Endothelial cell of umbilical vein (primary cell): ENCODE measurements around the gene METTL16. TPM values are rescaled to one million over a fixed set of nuclear protein-coding genes. Genes with fewer than 3 reads are reported as not detected.

Experiments
- BruUV-seq: library from RNA; stranded (reverse); fragments of 400-500 nt; replicated peaks from 2 replicates; lab custom pipeline; 2021; lab: Mats Ljungman, UMichigan
- CTCF ChIA-PET: fragments of 300-600, 350-600 bp; sonication (Branson Sonifier 250); formaldehyde crosslinking; loops from one replicate; lab custom pipeline; 2021; ENCODE audit warnings: antibody characterized with exemption, inconsistent platforms; lab: Charles Lee
- POLR2A ChIA-PET: fragments of 300-600, 350-600 bp; sonication (Branson Sonifier 250); formaldehyde crosslinking; loops from one replicate; lab custom pipeline; 2021; ENCODE audit warnings: antibody characterized with exemption, inconsistent platforms; lab: Charles Lee
- DNase-seq: peaks from one replicate; pipeline ENCODE4 v3.0.0-alpha.2; 2011; ENCODE audit warnings: low read depth, low spot score
- FAIRE-seq: peaks from 2 replicates; lab custom pipeline; 2011; peaks lifted over from hg19 to GRCh38; lab: Jason Lieb, UNC
- H2AFZ ChIP-seq: 2 replicates; pipeline ENCODE4 v1.6.0; 2012; ENCODE audit warnings: low read depth, low read length, control low read depth, inconsistent platforms
- H3K27ac ChIP-seq: 2 replicates; pipeline ENCODE4 v1.5.1; 2011; ENCODE audit warnings: low read depth, mild to moderate bottlenecking, control low read depth, low read length, moderate library complexity; ENCODE audit not compliant: insufficient read depth
- H3K27me3 ChIP-seq, 2 experiments: 2 replicates each; pipeline versions ENCODE4 v1.6.0 to v1.6.1; 2011; ENCODE audit warnings: low read length in 2 of 2, mixed read lengths in 1 of 2; ENCODE audit not compliant: control insufficient read depth in 2 of 2, insufficient read depth in 2 of 2
- H3K36me3 ChIP-seq, 2 experiments: 2 replicates in 1 of 2; 3 replicates in 1 of 2; pipeline ENCODE4 v1.5.1; 2011; ENCODE audit warnings: low read length in 2 of 2, mild to moderate bottlenecking in 1 of 2, moderate library complexity in 1 of 2; ENCODE audit not compliant: control insufficient read depth in 2 of 2, insufficient read depth in 2 of 2; ENCODE audit errors: extremely low read depth in 1 of 2
- H3K4me1 ChIP-seq: 3 replicates; pipeline ENCODE4 v1.5.1; 2011; ENCODE audit warnings: mild to moderate bottlenecking, low read length; ENCODE audit not compliant: control insufficient read depth, insufficient read depth; ENCODE audit errors: extremely low read depth
- H3K4me2 ChIP-seq: 2 replicates; pipeline ENCODE4 v1.6.1; 2011; ENCODE audit warnings: low read length, control low read depth, mixed read lengths; ENCODE audit not compliant: insufficient read depth
- H3K4me3 ChIP-seq, 3 experiments: fragments of 200-600 bp in 1 of 3; sonication (generic), shearing (Covaris generic) in 1 of 3; replicated peaks in 1 of 3; 2 replicates each; pipeline ENCODE4 v1.5.1; 2011 to 2016; ENCODE audit warnings: control low read depth in 3 of 3, low read length in 3 of 3, mild to moderate bottlenecking in 2 of 3, inconsistent platforms in 1 of 3, low read depth in 1 of 3, moderate library complexity in 1 of 3; ENCODE audit not compliant: insufficient read depth in 1 of 3
- H3K79me2 ChIP-seq: 2 replicates; pipeline ENCODE4 v1.6.0; 2012; ENCODE audit warnings: low read length, inconsistent platforms; ENCODE audit not compliant: control insufficient read depth, insufficient read depth
- H3K9ac ChIP-seq: replicated peaks from 2 replicates; pipeline ENCODE3; 2011; ENCODE audit warnings: low read length, control low read depth; ENCODE audit not compliant: insufficient read depth; ENCODE audit errors: extremely low read depth
- H3K9me1 ChIP-seq: replicated peaks from 3 replicates; pipeline ENCODE4 v1.6.0; 2011; ENCODE audit warnings: mild to moderate bottlenecking, low read length; ENCODE audit not compliant: control insufficient read depth, insufficient read depth; ENCODE audit errors: extremely low read depth
- H3K9me3 ChIP-seq: replicated peaks from 2 replicates; pipeline ENCODE4 v1.5.1; 2012; ENCODE audit warnings: low read length, inconsistent platforms; ENCODE audit not compliant: control insufficient read depth, insufficient read depth
- H4K20me1 ChIP-seq: replicated peaks from 2 replicates; pipeline ENCODE3; 2011; ENCODE audit warnings: mild to moderate bottlenecking, low read length; ENCODE audit not compliant: control insufficient read depth, insufficient read depth; ENCODE audit errors: extremely low read depth
- EZH2 ChIP-seq: IDR thresholded peaks from 2 replicates; pipeline ENCODE4 v1.6.1; 2012; ENCODE audit warnings: borderline replicate concordance, low read depth, mild to moderate bottlenecking, moderate library complexity, low read length, inconsistent platforms; ENCODE audit not compliant: severe bottlenecking
- FOS ChIP-seq: IDR thresholded peaks from 2 replicates; pipeline ENCODE4 v1.6.1; 2011; ENCODE audit warnings: mild to moderate bottlenecking, low read length, moderate library complexity, borderline replicate concordance; ENCODE audit not compliant: insufficient read depth
- GATA2 ChIP-seq: IDR thresholded peaks from 2 replicates; pipeline ENCODE4 v1.7.0; 2011; ENCODE audit warnings: low read depth, mild to moderate bottlenecking, moderate library complexity, mixed read lengths, low read length; ENCODE audit not compliant: insufficient read length, insufficient read depth
- JUN ChIP-seq: IDR thresholded peaks from 2 replicates; pipeline ENCODE4 v1.6.1; 2011; ENCODE audit warnings: borderline replicate concordance, low read depth; ENCODE audit not compliant: insufficient read length, insufficient read depth
- POLR2AphosphoS5 ChIP-seq: IDR thresholded peaks from 2 replicates; pipeline ENCODE4 v1.6.1; 2012; ENCODE audit warnings: low read depth, mild to moderate bottlenecking, control low read depth, low read length, moderate library complexity; ENCODE audit not compliant: insufficient read depth
- dilution Hi-C: fragments of 300-500 bp; cut with MboI; formaldehyde crosslinking; loops from one replicate; pipeline ENCODE4 v1.15.0; 2019; ENCODE audit warnings: low sequenced_read_pairs; ENCODE audit not compliant: extremely low pct_ligation_motif_present
- intact Hi-C: fragments of 100-400 bp; cut with micrococcal nuclease; formaldehyde crosslinking; loops from one replicate; pipeline ENCODE4 v1.10.0; 2022
- polyA plus RNA-seq, 4 experiments: library from polyadenylated mRNA; depleted of rRNA in 3 of 4; stranded (reverse) in 3 of 4; unstranded in 1 of 4; fragments of >200 nt; gene quantifications; 2 replicates each; pipeline versions ENCODE4 v1.2.1 to v1.2.3, GENCODE V29; 2011 to 2012; ENCODE audit warnings: missing spikeins in 1 of 4
- total RNA-seq: library from RNA; stranded (reverse); gene quantifications from 2 replicates; pipeline ENCODE4 v1.2.3, GENCODE V29; 2021
- TF ChIP-seq, protein P1 (sequence below), 2 donors: IDR thresholded peaks; 1 replicate in 1 of 2; 2 replicates in 1 of 2; pipeline ENCODE4 v1.5.1; 2011; ENCODE audit warnings: low read length in 2 of 2, mild to moderate bottlenecking in 2 of 2, moderate library complexity in 2 of 2, control low read depth in 1 of 2, inconsistent platforms in 1 of 2, low read depth in 1 of 2; ENCODE audit not compliant: insufficient read depth in 1 of 2; ENCODE audit errors: extremely low read depth in 1 of 2
- TF ChIP-seq, protein P2 (sequence below): IDR thresholded peaks from 2 replicates; pipeline ENCODE4 v1.6.1; 2011; ENCODE audit not compliant: insufficient read depth, insufficient read length

METTL16 gene
- total and polyA plus RNA-seq, 2 donors (not counting 3 experiments of a cell fraction or from before 2014, with no cell fraction given), result 11.0 to 24.7 TPM

DNA sequence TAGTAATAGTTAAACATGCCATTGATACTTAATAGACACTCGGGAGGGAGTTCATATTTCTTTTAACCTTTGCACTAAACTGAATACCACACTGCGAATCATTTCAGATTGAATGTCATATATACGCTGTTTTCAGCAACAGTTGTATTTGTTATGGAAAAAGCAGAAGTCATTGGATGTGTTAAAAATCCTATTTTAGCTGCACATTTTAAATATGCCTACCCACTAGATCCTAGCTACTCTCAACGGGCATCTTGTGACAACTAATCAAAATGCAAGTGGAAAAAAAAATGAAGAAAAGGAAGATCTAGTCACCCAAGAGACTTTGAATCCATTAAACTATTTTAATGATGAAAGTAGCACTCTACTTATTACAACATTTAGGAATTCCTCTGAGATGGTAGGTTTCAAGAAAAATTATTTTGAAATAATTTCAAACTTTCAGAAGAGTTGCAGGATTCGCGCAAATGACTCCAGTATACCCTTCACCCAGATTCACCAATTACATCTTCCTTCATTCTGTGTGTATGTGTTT, 59.4 kb downstream of the METTL16 start:
- POLR2A ChIA-PET, result no interaction called here
- no TSS peak for BruUV-seq

More for the DNA sequence above, 59.4 kb downstream of the METTL16 start:
- no peaks in the 10 kb centered on the region for H3K79me2 ChIP-seq
- intact Hi-C loops, result no loop called here
- dilution Hi-C loops, result no loop called here
- TF ChIP-seq JUN (no peak), POLR2AphosphoS5 (no peak), EZH2 (no peak), GATA2 (no peak), FOS (no peak)
- TF ChIP-seq, protein P1, sequence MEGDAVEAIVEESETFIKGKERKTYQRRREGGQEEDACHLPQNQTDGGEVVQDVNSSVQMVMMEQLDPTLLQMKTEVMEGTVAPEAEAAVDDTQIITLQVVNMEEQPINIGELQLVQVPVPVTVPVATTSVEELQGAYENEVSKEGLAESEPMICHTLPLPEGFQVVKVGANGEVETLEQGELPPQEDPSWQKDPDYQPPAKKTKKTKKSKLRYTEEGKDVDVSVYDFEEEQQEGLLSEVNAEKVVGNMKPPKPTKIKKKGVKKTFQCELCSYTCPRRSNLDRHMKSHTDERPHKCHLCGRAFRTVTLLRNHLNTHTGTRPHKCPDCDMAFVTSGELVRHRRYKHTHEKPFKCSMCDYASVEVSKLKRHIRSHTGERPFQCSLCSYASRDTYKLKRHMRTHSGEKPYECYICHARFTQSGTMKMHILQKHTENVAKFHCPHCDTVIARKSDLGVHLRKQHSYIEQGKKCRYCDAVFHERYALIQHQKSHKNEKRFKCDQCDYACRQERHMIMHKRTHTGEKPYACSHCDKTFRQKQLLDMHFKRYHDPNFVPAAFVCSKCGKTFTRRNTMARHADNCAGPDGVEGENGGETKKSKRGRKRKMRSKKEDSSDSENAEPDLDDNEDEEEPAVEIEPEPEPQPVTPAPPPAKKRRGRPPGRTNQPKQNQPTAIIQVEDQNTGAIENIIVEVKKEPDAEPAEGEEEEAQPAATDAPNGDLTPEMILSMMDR (IDR thresholded peaks at IDR 0.05; ENCODE audit: extremely low read depth in 1 of 2, insufficient read depth in 1 of 2, low read depth in 1 of 2, low read length in 2 of 2), result no peak
- TF ChIP-seq, protein P2, sequence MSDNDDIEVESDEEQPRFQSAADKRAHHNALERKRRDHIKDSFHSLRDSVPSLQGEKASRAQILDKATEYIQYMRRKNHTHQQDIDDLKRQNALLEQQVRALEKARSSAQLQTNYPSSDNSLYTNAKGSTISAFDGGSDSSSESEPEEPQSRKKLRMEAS, result no peak
- H3K36me3 ChIP-seq, result no peaks in the 10 kb centered on the region
- no peaks in the 10 kb centered on the region for H3K4me1 ChIP-seq
- DNase-seq (no peak), FAIRE-seq (no peak)
- H2AFZ ChIP-seq, result no peak overlapping the region
- no peak overlapping the region for H3K4me2 ChIP-seq
- no peak overlapping the region for H3K9ac ChIP-seq
- H3K4me3 ChIP-seq, result no peak overlapping the region
- CTCF ChIA-PET, result interaction anchor here (1.3 to 1.6 kb wide), 3 partner anchors 10 to 36 kb away, joined by 3 to 4 read pairs (median 3); no protein-coding TSS in a partner anchor
- H3K9me3 ChIP-seq, result no peaks in the 10 kb centered on the region
- H3K27me3 ChIP-seq, result no peaks in the 10 kb centered on the region
- H3K27ac ChIP-seq, result no peak overlapping the region
- H3K9me1 ChIP-seq, result no peaks in the 10 kb centered on the region
- H4K20me1 ChIP-seq, result no peaks in the 10 kb centered on the region
